GM12874 (cell line): ENCODE measurements around the gene SDSL.
A peak's percentile ranks its signal among the peaks of the same experiment; 100 is the strongest.

ENCODE experiments used
- TF ChIP-seq, protein P1 (sequence below): IDR thresholded peaks from 2 replicates; pipeline ENCODE4 v1.5.1; 2011; ENCODE audit warnings: low read depth, mild to moderate bottlenecking, control low read depth, low read length, moderate library complexity; ENCODE audit not compliant: insufficient read depth

SDSL gene

DNA sequence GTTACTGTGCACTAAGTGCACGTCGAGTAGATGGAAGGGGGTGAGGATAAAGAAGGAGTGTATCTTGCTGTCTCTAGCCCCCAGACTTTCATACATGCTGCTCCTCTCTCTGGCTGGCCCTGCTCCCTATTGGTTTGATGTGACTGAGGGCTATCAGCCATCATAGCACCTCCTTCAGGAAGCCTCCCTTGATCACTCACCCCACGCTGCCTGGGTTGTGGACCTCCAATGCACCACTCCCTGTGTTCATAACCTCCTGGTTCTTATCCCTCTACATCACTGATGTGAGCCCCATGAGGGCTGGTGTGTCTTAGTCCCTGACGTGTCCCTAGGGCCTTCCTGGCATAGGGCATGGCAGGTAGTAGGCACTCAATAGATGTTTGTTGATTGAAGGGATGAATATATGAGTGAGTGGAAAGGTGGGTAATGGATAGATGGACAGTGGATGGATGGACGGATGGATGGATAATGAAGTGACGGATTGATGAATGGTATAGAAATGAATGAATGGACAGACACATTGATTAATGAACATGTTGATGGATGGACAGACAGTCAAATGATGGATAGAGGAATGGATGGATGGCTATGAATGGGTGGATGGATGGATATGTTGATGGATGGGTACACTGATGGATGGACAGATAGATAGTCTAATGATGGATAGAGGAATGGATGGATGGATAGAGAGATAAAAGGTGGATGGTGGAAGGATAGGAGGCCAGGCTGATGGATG lies 15.0 kb downstream of the SDSL start:
- TF ChIP-seq, protein P1, sequence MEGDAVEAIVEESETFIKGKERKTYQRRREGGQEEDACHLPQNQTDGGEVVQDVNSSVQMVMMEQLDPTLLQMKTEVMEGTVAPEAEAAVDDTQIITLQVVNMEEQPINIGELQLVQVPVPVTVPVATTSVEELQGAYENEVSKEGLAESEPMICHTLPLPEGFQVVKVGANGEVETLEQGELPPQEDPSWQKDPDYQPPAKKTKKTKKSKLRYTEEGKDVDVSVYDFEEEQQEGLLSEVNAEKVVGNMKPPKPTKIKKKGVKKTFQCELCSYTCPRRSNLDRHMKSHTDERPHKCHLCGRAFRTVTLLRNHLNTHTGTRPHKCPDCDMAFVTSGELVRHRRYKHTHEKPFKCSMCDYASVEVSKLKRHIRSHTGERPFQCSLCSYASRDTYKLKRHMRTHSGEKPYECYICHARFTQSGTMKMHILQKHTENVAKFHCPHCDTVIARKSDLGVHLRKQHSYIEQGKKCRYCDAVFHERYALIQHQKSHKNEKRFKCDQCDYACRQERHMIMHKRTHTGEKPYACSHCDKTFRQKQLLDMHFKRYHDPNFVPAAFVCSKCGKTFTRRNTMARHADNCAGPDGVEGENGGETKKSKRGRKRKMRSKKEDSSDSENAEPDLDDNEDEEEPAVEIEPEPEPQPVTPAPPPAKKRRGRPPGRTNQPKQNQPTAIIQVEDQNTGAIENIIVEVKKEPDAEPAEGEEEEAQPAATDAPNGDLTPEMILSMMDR = no peak

DNA sequence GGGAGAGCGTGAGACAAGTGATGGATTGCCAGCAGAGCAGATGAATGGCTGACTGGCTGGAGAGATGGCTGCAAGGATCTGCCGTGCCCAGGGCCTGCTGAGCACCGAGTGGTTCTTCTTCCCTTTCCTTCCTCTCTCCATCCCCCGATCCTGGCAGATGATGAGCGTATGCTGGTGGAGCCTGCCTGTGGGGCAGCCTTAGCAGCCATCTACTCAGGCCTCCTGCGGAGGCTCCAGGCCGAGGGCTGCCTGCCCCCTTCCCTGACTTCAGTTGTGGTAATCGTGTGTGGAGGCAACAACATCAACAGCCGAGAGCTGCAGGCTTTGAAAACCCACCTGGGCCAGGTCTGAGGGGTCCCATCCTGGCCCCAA lies 15.5 kb downstream of the SDSL start:
- TF ChIP-seq, protein P1 = no peak

DNA sequence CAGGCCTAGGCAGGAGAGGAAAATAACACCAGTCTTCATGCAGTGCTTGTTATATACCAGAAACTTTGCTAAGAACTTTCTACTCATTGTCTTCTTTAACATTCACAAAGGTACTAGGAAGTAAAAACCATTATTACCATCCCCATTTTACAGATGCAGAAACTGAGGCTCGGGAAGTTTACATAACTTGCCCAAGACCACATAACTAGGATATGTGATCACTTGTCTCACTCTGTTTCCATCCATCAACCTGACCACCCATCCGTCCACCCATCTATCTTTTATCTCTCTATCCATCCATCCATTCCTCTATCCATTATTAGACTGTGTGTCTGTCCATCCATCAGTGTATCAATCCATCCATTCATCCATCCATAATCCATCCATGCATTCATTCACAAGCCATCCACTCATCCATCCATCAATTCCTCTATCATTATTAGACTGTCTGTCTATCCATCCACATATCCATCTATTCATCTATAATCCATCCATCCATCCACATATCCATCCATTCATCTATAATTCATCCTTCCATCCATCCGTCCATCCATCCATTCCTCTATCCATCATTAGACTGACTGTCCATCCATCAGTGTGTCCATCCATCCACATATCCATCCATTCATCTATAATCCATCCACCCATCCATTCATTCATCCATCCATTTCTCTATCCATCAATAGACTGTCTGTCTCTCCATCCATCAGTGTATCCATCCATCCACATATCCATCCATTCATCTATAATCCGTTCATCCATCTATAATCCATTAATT lies 16.5 kb downstream of the SDSL start:
- TF ChIP-seq, protein P1 = no peak

DNA sequence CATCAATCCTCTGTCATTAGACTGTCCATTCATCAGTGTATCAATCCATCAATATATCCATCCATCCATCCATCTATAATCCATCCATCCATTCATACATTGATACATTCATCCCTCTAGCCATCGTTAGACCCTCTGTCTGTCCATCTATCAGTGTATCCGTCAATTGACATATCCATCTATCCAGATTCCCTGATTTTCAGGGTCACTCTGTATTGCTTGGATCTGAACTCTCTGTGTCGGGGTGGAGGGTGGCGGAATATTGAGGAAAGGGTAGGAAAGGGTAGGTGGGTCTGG lies 17.1 kb downstream of the SDSL start:
- TF ChIP-seq, protein P1 = no peak

DNA sequence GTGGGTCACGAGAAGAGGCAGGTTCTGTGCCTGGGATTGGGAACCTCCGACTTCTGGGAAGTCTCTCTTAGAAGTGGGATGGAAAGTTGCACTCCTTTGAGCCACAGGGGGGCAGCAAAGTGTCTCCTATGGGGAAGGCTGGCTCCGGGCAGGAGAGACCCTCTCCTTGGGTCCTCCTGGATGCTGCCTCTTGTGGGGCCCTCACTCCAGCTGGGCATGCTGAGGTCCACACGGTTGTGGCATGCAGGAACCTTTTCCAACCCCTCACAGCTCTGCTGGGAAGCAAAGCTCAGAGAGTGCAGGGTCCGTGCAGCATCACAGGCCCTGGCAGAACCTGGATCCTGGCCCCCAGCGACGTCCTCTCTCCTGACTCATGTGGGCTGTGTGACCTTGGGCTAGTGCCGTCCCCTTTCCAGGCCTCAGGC lies 17.4 kb downstream of the SDSL start:
- TF ChIP-seq, protein P1 = peak; percentile 73

DNA sequence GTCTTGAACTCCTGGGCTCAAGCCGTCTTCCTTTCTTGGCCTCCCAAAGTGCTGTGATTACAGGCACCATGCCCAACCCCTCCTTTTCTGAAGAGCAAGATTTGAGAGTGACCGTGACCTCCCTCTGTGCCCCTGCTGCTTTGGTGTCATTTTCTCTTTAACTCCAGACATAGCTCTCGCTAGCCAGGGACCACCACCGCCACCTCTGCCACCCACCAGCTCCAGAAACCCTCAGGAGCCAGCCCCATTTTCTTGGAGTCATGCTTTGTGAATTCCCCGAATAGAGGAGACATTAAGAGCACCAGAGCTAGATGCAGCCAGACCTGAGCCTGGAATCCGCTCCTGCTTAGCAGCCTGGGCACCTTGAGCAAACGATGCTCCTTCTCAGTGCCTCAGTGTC lies 18.2 kb downstream of the SDSL start:
- TF ChIP-seq, protein P1 = no peak

DNA sequence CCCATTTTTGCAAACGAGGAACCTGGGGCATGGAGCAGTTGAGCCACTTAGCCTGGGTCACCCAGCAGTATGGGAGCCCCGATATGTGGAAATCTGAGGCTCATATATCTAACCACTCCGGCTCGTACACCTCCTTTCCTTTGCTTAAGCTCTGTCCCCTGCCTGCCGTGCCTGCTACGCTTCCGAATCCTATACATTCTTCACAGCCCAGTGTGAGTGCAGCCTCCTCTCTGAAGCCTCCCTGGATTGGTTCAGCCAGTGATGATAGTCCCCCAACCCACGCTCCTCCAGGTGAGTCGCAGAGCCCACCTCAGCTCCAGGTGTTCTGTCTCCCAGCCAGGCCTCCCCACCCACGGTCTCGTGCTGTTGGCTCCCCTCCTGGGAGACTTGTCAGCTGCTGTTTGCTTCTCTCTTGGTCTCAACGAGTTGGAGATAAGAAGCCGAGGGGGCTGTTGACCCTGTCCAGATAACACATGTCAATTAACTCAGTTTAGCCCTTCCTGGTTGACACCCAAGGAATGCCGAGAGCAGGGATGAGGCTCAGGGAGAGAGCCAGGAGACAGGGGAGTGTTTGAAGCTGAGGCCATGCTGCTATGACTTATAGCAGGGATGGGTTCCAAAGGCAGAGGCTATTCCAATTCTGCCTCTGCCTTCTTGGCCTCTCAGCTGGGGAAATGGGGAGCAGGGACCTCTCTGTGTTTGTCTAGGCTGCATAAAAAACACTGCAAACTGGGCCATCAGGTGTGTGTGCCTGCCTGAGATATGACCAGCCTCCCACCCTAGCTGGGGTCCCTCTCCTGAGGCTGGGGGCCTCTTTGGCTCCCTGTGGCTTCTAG lies 19.0 kb downstream of the SDSL start:
- TF ChIP-seq, protein P1 = no peak
